DMS53 treated with DMSO at 0.1 percent for 48 hours (cell line): ENCODE results near the gene RAB5B.
"Not testable (repeated sequence)": the region's sequence is repeated elsewhere in the genome, so short reads cannot be mapped to it uniquely, and the experiment has no call there.

Experiments
- DNase-seq: peaks from one replicate; lab custom pipeline; 2025; ENCODE audit not compliant: unreplicated experiment; lab: John Stamatoyannopoulos, UW

Gene RAB5B

GRCh38 chr12:55982319-55982936, 8.6 kb downstream of the RAB5B start:
- DNase-seq, result no peak

- DNase-seq, result no peak
Observed at GRCh38 chr12:55983232-55983842, 9.5 kb downstream of the RAB5B start.

GRCh38 chr12:55984861-55985260, 11.0 kb downstream of the RAB5B start:
- DNase-seq, result no peak

- DNase-seq, result no peak
Observed at GRCh38 chr12:55985341-55985740, 11.5 kb downstream of the RAB5B start.

- DNase-seq, result not testable (repeated sequence)
Observed at GRCh38 chr12:55985976-55986375, 12.1 kb downstream of the RAB5B start.

- DNase-seq, result no peak
Observed at GRCh38 chr12:55991110-55991509, 17.2 kb downstream of the RAB5B start.

GRCh38 chr12:55993230-55993853, 19.5 kb downstream of the RAB5B start:
- DNase-seq, result no peak

- DNase-seq, result no peak
Observed at GRCh38 chr12:55995366-55995765, 21.5 kb downstream of the RAB5B start.

GRCh38 chr12:55996201-55996714, 22.4 kb downstream of the RAB5B start:
- peak; percentile 57 for DNase-seq

- peak; percentile 98 for DNase-seq
Observed at GRCh38 chr12:55996715-55997534, 23.0 kb downstream of the RAB5B start, which contains the start of gene SUOX. Gene SUOX, plus strand, starts transcription at chr12:55997276. Its CDS starts 4,946 bp downstream, at chr12:56002222.

GRCh38 chr12:55997535-55997859, 23.6 kb downstream of the RAB5B start:
- DNase-seq, result peak; percentile 41

- not testable (repeated sequence) for DNase-seq
Observed at GRCh38 chr12:55999522-55999921, 25.6 kb downstream of the RAB5B start.

GRCh38 chr12:55999999-56000540, 26.2 kb downstream of the RAB5B start:
- not testable (repeated sequence) for DNase-seq

- DNase-seq, result peak; percentile 14
Observed at GRCh38 chr12:56001487-56002100, 27.7 kb downstream of the RAB5B start.

GRCh38 chr12:56003376-56003775, 29.5 kb downstream of the RAB5B start:
- not testable (repeated sequence) for DNase-seq

- DNase-seq, result no peak
Observed at GRCh38 chr12:56004211-56004610, 30.3 kb downstream of the RAB5B start.

- DNase-seq, result peak; percentile 15
Observed at GRCh38 chr12:56007564-56008559, 34.0 kb downstream of the RAB5B start.

- no peak for DNase-seq
Observed at GRCh38 chr12:56010111-56010570, 36.3 kb downstream of the RAB5B start.

- no peak for DNase-seq
Observed at GRCh38 chr12:56011509-56012090, 37.7 kb downstream of the RAB5B start.
